ENCODE data around the gene RARB.

DNA sequence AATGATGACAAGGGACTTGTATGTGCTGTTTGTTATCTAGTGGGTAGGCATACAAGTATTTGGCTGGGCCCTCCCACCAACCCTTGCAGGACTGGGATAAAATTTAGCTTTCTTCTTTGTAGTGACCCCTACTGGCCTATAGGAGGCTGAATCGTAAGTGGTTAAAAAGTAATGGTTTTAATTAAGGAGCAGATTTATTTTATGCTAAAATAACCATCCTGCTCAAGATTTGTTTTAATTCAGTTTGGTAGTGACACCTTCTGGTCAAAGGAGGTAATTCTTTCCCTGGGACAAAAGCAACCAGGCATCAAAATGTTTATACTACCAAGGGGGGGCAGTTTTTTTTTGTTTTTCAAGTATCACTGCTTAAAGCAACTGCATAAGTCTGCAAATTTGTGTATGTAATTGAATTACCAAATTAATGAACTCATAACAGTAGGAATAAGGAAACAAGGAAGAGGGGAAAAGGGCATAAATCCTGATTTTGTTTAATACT lies 166.0 kb downstream of the RARB start:
- TF ChIP-seq EZH2 (IDR thresholded peaks at IDR 0.05; ENCODE audit: low read length, unreplicated experiment): no peak
- peak; percentile 91 for TF ChIP-seq CTCF (conservative IDR thresholded peaks at IDR 0.05; ENCODE audit: low read depth, low read length)
- TF ChIP-seq EZH2phosphoT487 (IDR thresholded peaks at IDR 0.05; ENCODE audit: borderline replicate concordance, low read length): no peak

All from PC-3 (cell line).